Measurements from ENCODE around the gene SKAP1.
"Not testable (repeated sequence)": the region's sequence is repeated elsewhere in the genome, so short reads cannot be mapped to it uniquely, and the experiment has no call there.

SKAP1 gene

GRCh38 chr17:48276776-48277175, 153.2 kb downstream of the SKAP1 start:
- no peak for DNase-seq

GRCh38 chr17:48270899-48271298, 159.1 kb downstream of the SKAP1 start:
- no peak for DNase-seq

- no peak for DNase-seq
These were observed 160.8 kb downstream of the SKAP1 start for GRCh38 chr17:48269209-48269608.

GRCh38 chr17:48263731-48264035, 166.3 kb downstream of the SKAP1 start:
- DNase-seq, result no peak

- DNase-seq, result no peak
These were observed 166.9 kb downstream of the SKAP1 start for GRCh38 chr17:48262982-48263730.

- peak; percentile 19 for DNase-seq
These were observed 168.6 kb downstream of the SKAP1 start for GRCh38 chr17:48261297-48261880.

- peak; percentile 13 for DNase-seq
These were observed 170.2 kb downstream of the SKAP1 start for GRCh38 chr17:48259694-48260291.

- no peak for DNase-seq
These were observed 171.7 kb downstream of the SKAP1 start for GRCh38 chr17:48258331-48258730.

GRCh38 chr17:48255759-48256158, 174.3 kb downstream of the SKAP1 start:
- no peak for DNase-seq

- DNase-seq, result no peak
These were observed 175.1 kb downstream of the SKAP1 start for GRCh38 chr17:48254896-48255295.

GRCh38 chr17:48253975-48254374, 176.0 kb downstream of the SKAP1 start:
- DNase-seq, result no peak

- no peak for DNase-seq
These were observed 178.1 kb downstream of the SKAP1 start for GRCh38 chr17:48251950-48252349.

- DNase-seq, result no peak
These were observed 179.1 kb downstream of the SKAP1 start for GRCh38 chr17:48250949-48251348.

GRCh38 chr17:48250059-48250458, 180.0 kb downstream of the SKAP1 start:
- not testable (repeated sequence) for DNase-seq

- DNase-seq, result peak; percentile 6
These were observed 182.4 kb downstream of the SKAP1 start for GRCh38 chr17:48247603-48248002.

- DNase-seq, result no peak
These were observed 183.0 kb downstream of the SKAP1 start for GRCh38 chr17:48247038-48247437.

- DNase-seq, result no peak
These were observed 183.4 kb downstream of the SKAP1 start for GRCh38 chr17:48246612-48247011.

GRCh38 chr17:48245465-48246033, 184.5 kb downstream of the SKAP1 start:
- not testable (repeated sequence) for DNase-seq

- no peak for DNase-seq
These were observed 185.2 kb downstream of the SKAP1 start for GRCh38 chr17:48244814-48245213.

- peak; percentile 54 for DNase-seq
These were observed 185.8 kb downstream of the SKAP1 start for GRCh38 chr17:48244121-48244711.

- no peak for DNase-seq
These were observed 188.1 kb downstream of the SKAP1 start for GRCh38 chr17:48241770-48242497.

GRCh38 chr17:48241131-48241591, 188.9 kb downstream of the SKAP1 start:
- DNase-seq, result peak; percentile 84
